Kidney tubule cell (primary cell): ENCODE data around the gene COMMD3.
"Not testable (repeated sequence)": the region's sequence is repeated elsewhere in the genome, so short reads cannot be mapped to it uniquely, and the experiment has no call there.

ENCODE experiments used
- DNase-seq: peaks from one replicate; pipeline ENCODE4 v3.0.0-alpha.2; 2018; ENCODE audit warnings: low spot score

Gene COMMD3

GRCh38 chr10:22338931-22339330, 22.7 kb downstream of the COMMD3 start:
- DNase-seq: no peak

- no peak for DNase-seq
Observed at GRCh38 chr10:22339761-22340328, 23.7 kb downstream of the COMMD3 start.

- peak; percentile 82 for DNase-seq
Observed at GRCh38 chr10:22340329-22341189, 24.4 kb downstream of the COMMD3 start.

GRCh38 chr10:22341190-22341925, 25.2 kb downstream of the COMMD3 start:
- DNase-seq: no peak

GRCh38 chr10:22341926-22342196, 25.7 kb downstream of the COMMD3 start:
- no peak for DNase-seq

GRCh38 chr10:22342421-22342820, 26.2 kb downstream of the COMMD3 start:
- no peak for DNase-seq

- no peak for DNase-seq
Observed at GRCh38 chr10:22343731-22344130, 27.5 kb downstream of the COMMD3 start.

GRCh38 chr10:22344249-22344648, 28.1 kb downstream of the COMMD3 start:
- DNase-seq: no peak

GRCh38 chr10:22344781-22345300, 28.7 kb downstream of the COMMD3 start:
- no peak for DNase-seq

- DNase-seq: peak; percentile 12
Observed at GRCh38 chr10:22345301-22346095, 29.3 kb downstream of the COMMD3 start, which contains the start of gene SPAG6. SPAG6 (plus strand) TSS chr10:22345496; CDS start chr10:22345612, 116 bp downstream.

GRCh38 chr10:22346096-22346661, 30.0 kb downstream of the COMMD3 start:
- DNase-seq: no peak

GRCh38 chr10:22349755-22350154, 33.6 kb downstream of the COMMD3 start:
- DNase-seq: no peak

- no peak for DNase-seq
Observed at GRCh38 chr10:22351131-22351703, 35.0 kb downstream of the COMMD3 start.

- no peak for DNase-seq
Observed at GRCh38 chr10:22356324-22356873, 40.2 kb downstream of the COMMD3 start.

- DNase-seq: not testable (repeated sequence)
Observed at GRCh38 chr10:22357770-22358169, 41.6 kb downstream of the COMMD3 start.

- DNase-seq: no peak
Observed at GRCh38 chr10:22363305-22363704, 47.1 kb downstream of the COMMD3 start.

GRCh38 chr10:22364407-22365140, 48.4 kb downstream of the COMMD3 start:
- no peak for DNase-seq

- DNase-seq: no peak
Observed at GRCh38 chr10:22365233-22365632, 49.0 kb downstream of the COMMD3 start.

GRCh38 chr10:22365644-22366434, 49.7 kb downstream of the COMMD3 start:
- no peak for DNase-seq

- DNase-seq: no peak
Observed at GRCh38 chr10:22366435-22366703, 50.2 kb downstream of the COMMD3 start.
